CD4-positive, alpha-beta T cell (primary cell): Measurements from ENCODE around the gene MYO18A. TPM values are rescaled to one million over a fixed set of nuclear protein-coding genes. Genes with fewer than 3 reads are reported as not detected.

Experiments used
- ATAC-seq: fragments of 200-7000 bp; cut with Tn5 transposase; one replicate; pipeline ENCODE4 v1.10.0; 2022; ENCODE audit warnings: mild to moderate bottlenecking; ENCODE audit not compliant: poor library complexity
- CTCF ChIA-PET: fragments of 350-600 bp; sonication (Branson Sonifier 250); formaldehyde crosslinking; loops from one replicate; lab custom pipeline; 2021; ENCODE audit warnings: antibody characterized with exemption, inconsistent platforms; lab: Charles Lee
- POLR2A ChIA-PET: fragments of 350-600 bp; sonication (Branson Sonifier 250); formaldehyde crosslinking; loops from one replicate; lab custom pipeline; 2021; ENCODE audit warnings: antibody characterized with exemption, inconsistent platforms; lab: Charles Lee
- DNase-seq, 14 experiments: peaks; one replicate each; pipeline ENCODE4 v3.0.0-alpha.2; 2013 to 2020; ENCODE audit warnings: mixed read lengths in 2 of 14
- H3K27ac ChIP-seq, 2 donors: one replicate each; pipeline versions ENCODE4 v1.5.1 to v1.7.0; 2013; ENCODE audit warnings: low read length in 2 of 2, low read depth in 1 of 2, mild to moderate bottlenecking in 1 of 2
- H3K27me3 ChIP-seq, 2 experiments: 1 replicate in 1 of 2; 2 replicates in 1 of 2; pipeline versions ENCODE4 v1.6.1 to v1.7.0; 2013; ENCODE audit warnings: low read length in 2 of 2, control low read depth in 1 of 2, mild to moderate bottlenecking in 1 of 2, moderate library complexity in 1 of 2; ENCODE audit not compliant: insufficient read depth in 2 of 2, control insufficient read depth in 1 of 2
- H3K36me3 ChIP-seq: one replicate; pipeline ENCODE4 v1.6.1; 2013; ENCODE audit warnings: low read length, control low read depth; ENCODE audit not compliant: insufficient read depth
- H3K4me1 ChIP-seq: one replicate; pipeline ENCODE4 v1.6.1; 2013; ENCODE audit warnings: low read length, control low read depth; ENCODE audit not compliant: insufficient read depth
- H3K4me3 ChIP-seq: one replicate; pipeline ENCODE4 v1.5.1; 2013; ENCODE audit warnings: mild to moderate bottlenecking, low read length, moderate library complexity
- H3K9me3 ChIP-seq, 2 experiments: 1 replicate in 1 of 2; 2 replicates in 1 of 2; pipeline versions ENCODE4 v1.6.1 to v1.7.0; 2013; ENCODE audit warnings: low read length in 2 of 2, mild to moderate bottlenecking in 2 of 2, control low read depth in 1 of 2, moderate library complexity in 1 of 2; ENCODE audit not compliant: control insufficient read depth in 1 of 2, insufficient read depth in 1 of 2
- H3K27ac Mint-ChIP-seq: one replicate; pipeline ENCODE4 v1.8.0; 2020; ENCODE audit warnings: mixed read lengths
- H3K27me3 Mint-ChIP-seq: one replicate; pipeline ENCODE4 v1.8.0; 2021; ENCODE audit warnings: mixed read lengths
- H3K36me3 Mint-ChIP-seq: one replicate; pipeline ENCODE4 v1.8.0; 2021; ENCODE audit warnings: low read depth, mixed read lengths
- H3K4me1 Mint-ChIP-seq: one replicate; pipeline ENCODE4 v1.8.0; 2021; ENCODE audit warnings: low read depth, mixed read lengths
- H3K4me3 Mint-ChIP-seq: one replicate; pipeline ENCODE4 v1.8.0; 2020; ENCODE audit warnings: mild to moderate bottlenecking, mixed read lengths
- H3K9me3 Mint-ChIP-seq: one replicate; pipeline ENCODE4 v1.8.0; 2020; ENCODE audit warnings: mixed read lengths
- intact Hi-C, 2 experiments: fragments of 100-400 bp; cut with DNase I in 1 of 2; cut with micrococcal nuclease in 1 of 2; formaldehyde crosslinking; loops; one replicate each; pipeline versions ENCODE4 v1.15.1 to v1.9.0; 2023 to 2025; cut with DNase I, micrococcal nuclease
- total RNA-seq, 174 experiments: library from RNA in 2 of 174; stranded (reverse) in 2 of 174; gene quantifications; one replicate each; pipeline ENCODE4 v1.2.3 and lab custom pipeline; 2021 to 2026
- TF ChIP-seq, protein P1 (sequence below): fragments of 200-600 bp; IDR thresholded peaks from one replicate; pipeline ENCODE4 v1.8.0; 2022; ENCODE audit warnings: antibody characterized with exemption, mild to moderate bottlenecking

MYO18A gene
- total RNA-seq, 2 experiments from 2014 or later: 87.0 to 90.1 TPM

DNA sequence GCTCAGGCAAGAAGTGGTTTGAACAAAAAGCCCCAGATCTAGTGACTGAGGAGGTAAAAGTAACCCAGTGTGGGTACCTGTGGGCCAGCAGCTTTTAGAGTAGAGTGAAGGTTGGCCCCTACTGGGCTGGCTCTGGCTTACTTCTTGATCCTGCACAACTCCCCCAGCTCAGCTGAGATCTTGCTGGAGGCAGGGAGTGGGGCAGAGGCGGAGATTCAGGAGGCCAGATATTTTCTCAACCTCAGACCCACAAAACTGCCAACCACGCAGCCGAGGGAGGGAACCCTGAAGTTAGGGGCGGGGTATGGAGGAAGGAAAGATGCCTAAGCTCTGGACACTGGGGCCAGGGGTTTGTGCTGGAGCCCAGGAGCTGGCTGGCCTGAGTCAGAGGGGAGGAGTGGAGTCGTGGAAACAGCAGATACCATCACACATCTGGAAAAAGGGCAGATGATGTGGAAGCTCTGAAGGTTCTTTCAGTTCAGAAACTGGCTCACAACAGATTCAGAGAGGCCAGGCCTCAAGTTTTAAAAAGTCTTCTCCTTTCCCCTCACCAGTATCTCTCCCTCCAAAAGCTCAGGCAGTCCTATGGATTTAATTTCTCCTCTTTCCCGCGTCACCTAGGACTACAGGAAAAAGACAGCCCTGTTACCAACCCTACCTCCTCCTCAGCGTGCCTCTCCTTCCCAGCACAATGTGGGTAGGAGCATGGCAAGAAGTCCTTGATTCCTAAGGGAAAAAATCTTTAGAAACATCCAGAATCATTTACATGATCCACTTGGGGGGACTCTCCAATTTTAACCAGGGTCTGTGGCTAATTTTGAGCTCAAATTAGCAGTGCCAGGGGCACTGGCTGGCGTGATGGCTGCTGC, 48.1 kb downstream of the MYO18A start:
- Mint-ChIP-seq H3K9me3 (no peaks in the 10 kb centered on the region), H3K27me3 (no peaks in the 10 kb centered on the region), H3K4me3 (no peak overlapping the region), H3K36me3 (peaks cover 41% of the 10 kb centered on the region), H3K4me1 (peaks cover 29% of the 10 kb centered on the region), H3K27ac (peak overlapping the region; percentile 36)
- Histone ChIP-seq H3K36me3 (peaks cover 60% of the 10 kb centered on the region), H3K27ac (no peak overlapping the region), H3K4me1 (peaks cover 68% of the 10 kb centered on the region), H3K9me3 (no peaks in the 10 kb centered on the region), H3K4me3 (no peak overlapping the region), H3K27me3 (no peaks in the 10 kb centered on the region)
- TF ChIP-seq, protein P1, sequence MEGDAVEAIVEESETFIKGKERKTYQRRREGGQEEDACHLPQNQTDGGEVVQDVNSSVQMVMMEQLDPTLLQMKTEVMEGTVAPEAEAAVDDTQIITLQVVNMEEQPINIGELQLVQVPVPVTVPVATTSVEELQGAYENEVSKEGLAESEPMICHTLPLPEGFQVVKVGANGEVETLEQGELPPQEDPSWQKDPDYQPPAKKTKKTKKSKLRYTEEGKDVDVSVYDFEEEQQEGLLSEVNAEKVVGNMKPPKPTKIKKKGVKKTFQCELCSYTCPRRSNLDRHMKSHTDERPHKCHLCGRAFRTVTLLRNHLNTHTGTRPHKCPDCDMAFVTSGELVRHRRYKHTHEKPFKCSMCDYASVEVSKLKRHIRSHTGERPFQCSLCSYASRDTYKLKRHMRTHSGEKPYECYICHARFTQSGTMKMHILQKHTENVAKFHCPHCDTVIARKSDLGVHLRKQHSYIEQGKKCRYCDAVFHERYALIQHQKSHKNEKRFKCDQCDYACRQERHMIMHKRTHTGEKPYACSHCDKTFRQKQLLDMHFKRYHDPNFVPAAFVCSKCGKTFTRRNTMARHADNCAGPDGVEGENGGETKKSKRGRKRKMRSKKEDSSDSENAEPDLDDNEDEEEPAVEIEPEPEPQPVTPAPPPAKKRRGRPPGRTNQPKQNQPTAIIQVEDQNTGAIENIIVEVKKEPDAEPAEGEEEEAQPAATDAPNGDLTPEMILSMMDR: no peak
- intact Hi-C loops: no loop called here
- POLR2A ChIA-PET: interaction anchor here (0.8 to 1.2 kb wide), 2 partner anchors 8 to 13 kb away, joined by 4 to 6 read pairs; no protein-coding TSS in a partner anchor
- ATAC-seq (no peak), DNase-seq (no peak)
- CTCF ChIA-PET: interaction anchor here (1.6 to 2.8 kb wide), 3 partner anchors 13 to 17 kb away, joined by 4 to 11 read pairs (median 4); no protein-coding TSS in a partner anchor

DNA sequence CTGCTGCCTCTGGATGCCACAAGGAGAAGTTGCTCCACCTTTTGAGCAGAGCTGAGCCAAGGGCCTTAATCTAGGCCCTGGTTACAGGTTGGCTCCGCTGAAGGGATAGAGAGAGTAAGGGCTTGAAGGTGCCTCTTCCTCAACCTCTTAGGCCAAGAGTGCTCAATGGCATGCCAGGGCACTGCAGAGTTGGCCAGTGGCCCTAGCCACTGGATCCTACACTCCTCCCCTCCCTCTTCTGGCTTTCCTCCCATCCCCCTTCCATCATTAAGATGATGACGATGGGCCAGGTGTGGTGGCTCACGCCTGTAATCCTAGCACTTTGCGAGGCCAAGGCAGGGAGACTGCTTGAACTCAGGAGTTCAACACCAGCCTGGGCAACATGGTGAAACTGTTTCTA, 50.5 kb downstream of the MYO18A start:
- Mint-ChIP-seq H3K9me3 (no peaks in the 10 kb centered on the region), H3K27me3 (no peaks in the 10 kb centered on the region), H3K36me3 (peaks cover 22% of the 10 kb centered on the region), H3K27ac (no peak overlapping the region), H3K4me1 (peaks cover 13% of the 10 kb centered on the region), H3K4me3 (no peak overlapping the region)
- Histone ChIP-seq H3K27me3 (no peaks in the 10 kb centered on the region), H3K4me1 (peaks cover 53% of the 10 kb centered on the region), H3K9me3 (no peaks in the 10 kb centered on the region), H3K27ac (no peak overlapping the region), H3K4me3 (no peak overlapping the region), H3K36me3 (peaks cover 57% of the 10 kb centered on the region)
- ChIA-PET POLR2A (no interaction called here), CTCF (interaction anchor here (1.1 to 1.2 kb wide), 2 partner anchors 13 to 18 kb away, joined by 3 read pairs; no protein-coding TSS in a partner anchor)
- DNase-seq (no peak), ATAC-seq (no peak)
- intact Hi-C loops: no loop called here
- TF ChIP-seq, protein P1: no peak

DNA sequence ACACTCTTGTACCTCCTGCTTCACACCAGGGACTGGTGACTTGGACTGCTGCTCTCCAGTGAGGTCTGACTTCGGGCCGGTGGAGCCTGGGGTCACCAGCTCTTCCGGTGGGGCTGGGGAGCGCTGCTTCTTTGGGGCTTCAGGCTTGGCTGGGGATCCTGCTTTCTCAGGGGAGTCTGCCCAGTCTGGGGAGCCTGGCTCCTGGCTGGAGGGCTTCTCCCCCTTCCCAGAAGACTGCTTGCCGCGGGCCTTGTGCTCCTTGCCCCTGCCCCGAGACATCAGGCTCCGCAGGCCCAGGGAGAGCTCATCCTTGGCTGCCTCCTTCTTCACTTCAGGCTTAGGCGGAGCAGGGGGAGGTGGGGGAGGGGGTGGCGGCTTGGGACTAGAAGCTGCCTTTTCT, 52.4 kb downstream of the MYO18A start:
- no peaks in the 10 kb centered on the region for H3K27me3 ChIP-seq
- peaks cover 51% of the 10 kb centered on the region for H3K36me3 ChIP-seq
- Mint-ChIP-seq H3K27me3 (no peaks in the 10 kb centered on the region), H3K9me3 (no peaks in the 10 kb centered on the region), H3K4me3 (no peak overlapping the region), H3K36me3 (peaks cover 25% of the 10 kb centered on the region), H3K4me1 (peaks cover 14% of the 10 kb centered on the region), H3K27ac (no peak overlapping the region)
- no peak overlapping the region for H3K4me3 ChIP-seq
- ATAC-seq: no peak
- H3K27ac ChIP-seq: no peak overlapping the region
- POLR2A ChIA-PET: interaction anchor here (2.2 kb wide), 1 partner anchor 13 kb away, joined by 7 read pairs; no protein-coding TSS in a partner anchor
- DNase-seq: no peak
- intact Hi-C loops: no loop called here
- H3K4me1 ChIP-seq: peaks cover 43% of the 10 kb centered on the region
- H3K9me3 ChIP-seq: no peaks in the 10 kb centered on the region
- TF ChIP-seq, protein P1: no peak
- CTCF ChIA-PET: interaction anchor here (1.2 to 2.1 kb wide), 2 partner anchors 18 to 21 kb away, joined by 3 to 4 read pairs; no protein-coding TSS in a partner anchor
